Frontal cortex (tissue), 1 donor: ENCODE measurements around the gene FGR. TPM values are rescaled to one million over a fixed set of nuclear protein-coding genes. Genes with fewer than 3 reads are reported as not detected.

ENCODE experiments used
- small RNA-seq: library from RNA; depleted of rRNA; stranded (forward); fragments of <200 nt; gene quantifications from one replicate; pipeline ENCODE3, GENCODE V24; 2014
- total RNA-seq: library from RNA; depleted of rRNA; stranded (reverse); fragments of >200 nt; gene quantifications from one replicate; pipeline ENCODE4 v1.2.3, GENCODE V29; 2014

FGR gene
- total RNA-seq, 1 donor from 2014 or later, result 0.41 TPM

Small RNA genes within 50 kb of the gene (small RNA-seq; reads per million reads assigned to genes)
- gene AL031729.1 (not detected), gene RNU6-949P (0.08 reads per million)

Other genes with a start within 250 kb of the FGR start
- 0.41 TPM for gene GPR3, start 242.6 kb downstream of the FGR start, total RNA-seq
- gene WASF2, start 145.0 kb downstream of the FGR start, total RNA-seq, result 4.5 TPM
- gene AHDC1, start 31.0 kb downstream of the FGR start, total RNA-seq, result 10.6 TPM
- gene IFI6, start 37.0 kb upstream of the FGR start, total RNA-seq, result 45.2 TPM
- gene FAM76A, start 90.8 kb upstream of the FGR start, total RNA-seq, result 20.0 TPM
- gene STX12, start 138.0 kb upstream of the FGR start, total RNA-seq, result 175 TPM
- gene PPP1R8, start 195.6 kb upstream of the FGR start, total RNA-seq, result 80.7 TPM
- 3.7 TPM for gene THEMIS2, start 237.4 kb upstream of the FGR start, total RNA-seq